Measurements from ENCODE around the gene CDKN2B-AS1. TPM values are rescaled to one million over a fixed set of nuclear protein-coding genes. Genes with fewer than 3 reads are reported as not detected.
A peak's percentile ranks its signal among the peaks of the same experiment; 100 is the strongest.

CDKN2B-AS1 gene
- total and polyA plus RNA-seq, 5 experiments from 2014 or later: 0.60 TPM; not detected in 4

GRCh38 chr9:22129133-22129532 lies 134.5 kb downstream of the CDKN2B-AS1 start:
- DNase-seq (no peak), ATAC-seq (no peak)
- POLR2A ChIA-PET: no interaction called here
- no peaks in the 10 kb centered on the region for H3K36me3 Mint-ChIP-seq
- no peaks in the 10 kb centered on the region for H3K9me3 Mint-ChIP-seq
- no peak overlapping the region for H3K27ac Mint-ChIP-seq
- peaks cover 0 to 3% (median 0%) of the 10 kb centered on the region in 4 donors for H3K4me1 Mint-ChIP-seq
- peaks cover 3 to 26% (median 7%) of the 10 kb centered on the region in 5 donors for H3K27me3 Mint-ChIP-seq
- no peak overlapping the region for H3K4me3 Mint-ChIP-seq

- no peak overlapping the region for H3K27ac Mint-ChIP-seq
- POLR2A ChIA-PET: no interaction called here
Observed at GRCh38 chr9:22129633-22130032, 135.0 kb downstream of the CDKN2B-AS1 start.

GRCh38 chr9:22131817-22132216 lies 137.2 kb downstream of the CDKN2B-AS1 start:
- Mint-ChIP-seq H3K4me1 (peaks cover 0 to 3% (median 0%) of the 10 kb centered on the region in 4 donors), H3K27ac (no peak overlapping the region), H3K27me3 (peaks cover 3 to 26% (median 8%) of the 10 kb centered on the region in 5 donors), H3K9me3 (no peaks in the 10 kb centered on the region), H3K36me3 (no peaks in the 10 kb centered on the region), H3K4me3 (no peak overlapping the region)
- ATAC-seq (no peak), DNase-seq (no peak)
- POLR2A ChIA-PET: no interaction called here

More at GRCh38 chr9:22129633-22130032, 135.0 kb downstream of the CDKN2B-AS1 start:
- Mint-ChIP-seq H3K4me3 (no peak overlapping the region), H3K36me3 (no peaks in the 10 kb centered on the region), H3K27me3 (peaks cover 3 to 26% (median 7%) of the 10 kb centered on the region in 5 donors), H3K4me1 (peaks cover 0 to 3% (median 0%) of the 10 kb centered on the region in 4 donors), H3K9me3 (no peaks in the 10 kb centered on the region)
- ATAC-seq (no peak), DNase-seq (no peak)

- POLR2A ChIA-PET: no interaction called here
- H3K4me1 Mint-ChIP-seq: peaks cover 0 to under 1% (median 0%) of the 10 kb centered on the region in 4 donors
- DNase-seq (no peak), ATAC-seq (no peak)
- H3K27ac Mint-ChIP-seq: no peak overlapping the region
- no peak overlapping the region for H3K4me3 Mint-ChIP-seq
- H3K9me3 Mint-ChIP-seq: no peaks in the 10 kb centered on the region
- no peaks in the 10 kb centered on the region for H3K36me3 Mint-ChIP-seq
- H3K27me3 Mint-ChIP-seq: peaks cover 0 to 8% (median 3%) of the 10 kb centered on the region in 5 donors
Observed at GRCh38 chr9:22134390-22134789, 139.8 kb downstream of the CDKN2B-AS1 start.

- Mint-ChIP-seq H3K36me3 (no peaks in the 10 kb centered on the region), H3K4me3 (no peak overlapping the region), H3K4me1 (no peaks in the 10 kb centered on the region), H3K9me3 (no peaks in the 10 kb centered on the region), H3K27ac (no peak overlapping the region), H3K27me3 (peaks cover 0 to 8% (median 2%) of the 10 kb centered on the region in 5 donors)
- POLR2A ChIA-PET: no interaction called here
- DNase-seq (no peak), ATAC-seq (no peak)
Observed at GRCh38 chr9:22136461-22137096, 142.0 kb downstream of the CDKN2B-AS1 start.

GRCh38 chr9:22138956-22139660 lies 144.5 kb downstream of the CDKN2B-AS1 start:
- no peaks in the 10 kb centered on the region for H3K9me3 Mint-ChIP-seq
- H3K36me3 Mint-ChIP-seq: no peaks in the 10 kb centered on the region
- ATAC-seq (no peak), DNase-seq (no peak)
- POLR2A ChIA-PET: no interaction called here
- no peak overlapping the region for H3K4me3 Mint-ChIP-seq
- H3K27ac Mint-ChIP-seq: no peak overlapping the region
- no peaks in the 10 kb centered on the region for H3K4me1 Mint-ChIP-seq
- peaks cover 0 to 8% (median 4%) of the 10 kb centered on the region in 5 donors for H3K27me3 Mint-ChIP-seq

- POLR2A ChIA-PET: no interaction called here
- ATAC-seq: no peak
- H3K27me3 Mint-ChIP-seq: peaks cover 0 to 14% (median 4%) of the 10 kb centered on the region in 5 donors
- H3K9me3 Mint-ChIP-seq: no peaks in the 10 kb centered on the region
- no peak for DNase-seq
- H3K36me3 Mint-ChIP-seq: no peaks in the 10 kb centered on the region
- H3K4me1 Mint-ChIP-seq: no peaks in the 10 kb centered on the region
- H3K4me3 Mint-ChIP-seq: no peak overlapping the region
- H3K27ac Mint-ChIP-seq: no peak overlapping the region
Observed at GRCh38 chr9:22141908-22142307, 147.3 kb downstream of the CDKN2B-AS1 start.

GRCh38 chr9:22142671-22143070 lies 148.1 kb downstream of the CDKN2B-AS1 start:
- Mint-ChIP-seq H3K36me3 (no peaks in the 10 kb centered on the region), H3K4me1 (peaks cover 0 to under 1% (median 0%) of the 10 kb centered on the region in 4 donors), H3K4me3 (no peak overlapping the region), H3K27ac (no peak overlapping the region), H3K27me3 (peaks cover 0 to 22% (median 6%) of the 10 kb centered on the region in 5 donors), H3K9me3 (no peaks in the 10 kb centered on the region)
- DNase-seq: no peak
- POLR2A ChIA-PET: no interaction called here
- ATAC-seq: no peak

GRCh38 chr9:22143799-22144625 lies 149.4 kb downstream of the CDKN2B-AS1 start:
- Mint-ChIP-seq H3K4me1 (peaks cover 0 to 7% (median 0%) of the 10 kb centered on the region in 4 donors), H3K27ac (no peak overlapping the region), H3K9me3 (no peaks in the 10 kb centered on the region), H3K4me3 (no peak overlapping the region), H3K27me3 (peaks cover 0 to 24% (median 4%) of the 10 kb centered on the region in 5 donors), H3K36me3 (no peaks in the 10 kb centered on the region)
- DNase-seq (no peak), ATAC-seq (no peak)
- POLR2A ChIA-PET: no interaction called here

GRCh38 chr9:22146604-22147003 lies 152.0 kb downstream of the CDKN2B-AS1 start:
- Mint-ChIP-seq H3K27ac (no peak overlapping the region), H3K9me3 (no peaks in the 10 kb centered on the region), H3K4me3 (no peak overlapping the region), H3K4me1 (peaks cover 0 to 7% (median 0%) of the 10 kb centered on the region in 4 donors), H3K27me3 (peaks cover 0 to 26% (median 4%) of the 10 kb centered on the region in 5 donors), H3K36me3 (no peaks in the 10 kb centered on the region)
- POLR2A ChIA-PET: no interaction called here
- DNase-seq (no peak), ATAC-seq (no peak)

- no peaks in the 10 kb centered on the region for H3K36me3 Mint-ChIP-seq
- peak overlapping the region in 1 of 10 donors; percentile 61 for H3K27ac Mint-ChIP-seq
- no peaks in the 10 kb centered on the region for H3K9me3 Mint-ChIP-seq
- H3K27me3 Mint-ChIP-seq: peaks cover 2 to 40% (median 4%) of the 10 kb centered on the region in 5 donors
- H3K4me1 Mint-ChIP-seq: peaks cover 0 to 7% (median 0%) of the 10 kb centered on the region in 4 donors
- H3K4me3 Mint-ChIP-seq: no peak overlapping the region
- POLR2A ChIA-PET: no interaction called here
- DNase-seq: peak in 1 of 10 donors; percentile 1
- ATAC-seq: peak; percentile 77 to 83
Observed at GRCh38 chr9:22147813-22148527, 153.4 kb downstream of the CDKN2B-AS1 start.

GRCh38 chr9:22148528-22148875 lies 153.9 kb downstream of the CDKN2B-AS1 start:
- Mint-ChIP-seq H3K4me3 (no peak overlapping the region), H3K27me3 (peaks cover 3 to 45% (median 4%) of the 10 kb centered on the region in 5 donors), H3K27ac (no peak overlapping the region)

More at GRCh38 chr9:22148528-22148875, 153.9 kb downstream of the CDKN2B-AS1 start:
- Mint-ChIP-seq H3K9me3 (no peaks in the 10 kb centered on the region), H3K36me3 (no peaks in the 10 kb centered on the region), H3K4me1 (peaks cover 0 to 7% (median 0%) of the 10 kb centered on the region in 4 donors)
- ATAC-seq (no peak), DNase-seq (no peak)
- POLR2A ChIA-PET: no interaction called here
